Neural cell (in vitro differentiated cells): ENCODE results near the gene NOTCH4.

ENCODE experiments used
- CTCF ChIP-seq: fragments of 450-650 bp; IDR thresholded peaks from 2 replicates; pipeline ENCODE4 v1.5.1; 2014; ENCODE audit warnings: antibody characterized with exemption, mild to moderate bottlenecking, moderate library complexity; ENCODE audit not compliant: poor library complexity, severe bottlenecking
- EZH2 ChIP-seq: fragments of 200-600, 300-800 bp; shearing (Covaris generic), sonication (generic); IDR thresholded peaks from 2 replicates; pipeline ENCODE4 v1.6.1; 2014; ENCODE audit warnings: antibody characterized with exemption, low read length, borderline replicate concordance, mild to moderate bottlenecking; ENCODE audit not compliant: insufficient read depth, poor library complexity, severe bottlenecking
- RAD21 ChIP-seq: fragments of 450-650 bp; conservative IDR thresholded peaks from 2 replicates; pipeline ENCODE4 v1.6.1; 2014; ENCODE audit warnings: antibody characterized with exemption, mild to moderate bottlenecking, moderate library complexity
- SMC3 ChIP-seq: fragments of 450-650 bp; conservative IDR thresholded peaks from 2 replicates; pipeline ENCODE4 v1.6.1; 2014; ENCODE audit warnings: antibody characterized with exemption, mild to moderate bottlenecking, moderate library complexity; ENCODE audit not compliant: poor library complexity

- TF ChIP-seq CTCF, result no peak
- no peak for TF ChIP-seq RAD21
- no peak for TF ChIP-seq SMC3
- no peak for TF ChIP-seq EZH2
These were observed 32.8 kb downstream of the NOTCH4 start for GRCh38 chr6:32190911-32191677.
